ENCODE data around the gene CIROP.

DNA sequence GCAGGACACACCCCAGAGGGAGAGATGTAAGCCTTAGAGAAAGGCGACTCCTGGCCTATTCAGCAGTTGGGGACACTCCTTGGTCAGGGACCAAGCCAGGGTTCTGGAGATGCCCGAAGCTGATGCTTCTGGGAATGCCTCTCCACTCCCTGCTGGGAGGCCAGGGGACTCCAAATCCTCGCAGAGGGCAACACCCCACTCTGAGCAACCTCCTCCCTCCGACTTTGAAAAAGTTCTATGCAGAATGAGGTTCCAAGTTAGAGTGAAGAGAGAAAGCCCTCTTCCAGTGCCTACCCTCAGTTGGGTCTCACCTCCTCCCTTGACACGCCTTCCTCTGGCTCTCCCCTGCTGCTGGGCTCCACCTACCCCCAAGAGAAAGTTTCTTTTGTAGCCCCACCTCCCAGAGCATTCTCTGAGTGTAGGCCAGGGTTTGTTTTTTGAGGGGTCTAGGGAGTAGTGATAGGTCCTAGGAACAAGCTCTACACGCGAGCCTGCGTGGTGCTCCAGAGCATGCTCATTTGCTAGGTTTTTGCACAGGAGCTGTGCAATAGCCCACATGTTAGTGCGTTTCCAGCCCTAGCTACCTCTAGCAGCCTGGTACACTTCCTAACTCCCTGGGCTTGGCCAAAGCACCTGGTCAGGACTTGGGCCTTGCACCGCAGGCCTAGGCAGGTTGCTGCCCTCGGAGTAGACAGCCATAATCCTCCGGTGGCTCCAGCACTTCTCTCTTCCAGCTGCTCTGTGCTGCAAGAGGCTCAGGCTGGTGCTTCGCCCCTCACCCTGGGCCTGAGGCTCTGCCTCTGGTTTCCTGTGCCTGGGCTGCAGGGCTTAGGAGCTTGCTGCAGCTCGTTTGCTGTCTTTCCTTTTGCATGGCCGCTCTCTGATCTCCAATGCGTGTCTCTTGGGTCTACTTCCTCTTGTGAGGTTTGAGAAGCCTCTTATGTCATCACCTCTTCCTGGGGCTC lies 14.9 kb upstream of the CIROP start:
- TF ChIP-seq POLR2A (IDR thresholded peaks at IDR 0.05; ENCODE audit: low read depth, low read length) (no peak), POLR2AphosphoS5 (IDR thresholded peaks at IDR 0.05; ENCODE audit: low read depth, low read length) (no peak), TAF1 (IDR thresholded peaks at IDR 0.05; ENCODE audit: borderline replicate concordance, low read depth, low read length) (no peak)
